HFFc6 (cell line): Measurements from ENCODE around the gene EPG5. TPM values are rescaled to one million over a fixed set of nuclear protein-coding genes. Genes with fewer than 3 reads are reported as not detected.

Source experiments
- DNase-seq: peaks from one replicate; pipeline ENCODE4 v3.0.0-alpha.2; 2018
- H3K27ac Mint-ChIP-seq: 2 replicates; pipeline ENCODE4 v1.8.0; 2020; ENCODE audit warnings: mild to moderate bottlenecking, mixed read lengths
- H3K27me3 Mint-ChIP-seq: 2 replicates; pipeline ENCODE4 v1.8.0; 2021; ENCODE audit warnings: mild to moderate bottlenecking, moderate library complexity, mixed read lengths; ENCODE audit not compliant: insufficient read depth
- H3K36me3 Mint-ChIP-seq: 2 replicates; pipeline ENCODE4 v1.8.0; 2021; ENCODE audit warnings: low read depth, mixed read lengths
- H3K4me1 Mint-ChIP-seq: 2 replicates; pipeline ENCODE4 v1.8.0; 2020; ENCODE audit warnings: low read depth, mixed read lengths
- H3K4me3 Mint-ChIP-seq: 2 replicates; pipeline ENCODE4 v1.8.0; 2020; ENCODE audit warnings: mild to moderate bottlenecking, moderate library complexity, mixed read lengths
- H3K9me3 Mint-ChIP-seq: 2 replicates; pipeline ENCODE4 v1.8.0; 2020; ENCODE audit warnings: mild to moderate bottlenecking, mixed read lengths
- total RNA-seq, 6 experiments: library from RNA; stranded (reverse); fragmentation: NEBNext Ultra II Directional; extraction: Animal tissue kit (Norgen Biotek cat#: 25700); gene quantifications; 2 replicates in 1 of 6; 3 replicates in 5 of 6; pipeline ENCODE4 v1.2.3, GENCODE V29; 2021
- TF ChIP-seq, protein P1 (sequence below): fragments of 200-600 bp; sonication (generic); IDR thresholded peaks from 2 replicates; pipeline ENCODE4 v1.5.0; 2021; ENCODE audit warnings: antibody characterized with exemption, mild to moderate bottlenecking

Gene EPG5
- total RNA-seq, 6 experiments from 2014 or later, result 36.8 to 63.6 (median 44.5) TPM

DNA sequence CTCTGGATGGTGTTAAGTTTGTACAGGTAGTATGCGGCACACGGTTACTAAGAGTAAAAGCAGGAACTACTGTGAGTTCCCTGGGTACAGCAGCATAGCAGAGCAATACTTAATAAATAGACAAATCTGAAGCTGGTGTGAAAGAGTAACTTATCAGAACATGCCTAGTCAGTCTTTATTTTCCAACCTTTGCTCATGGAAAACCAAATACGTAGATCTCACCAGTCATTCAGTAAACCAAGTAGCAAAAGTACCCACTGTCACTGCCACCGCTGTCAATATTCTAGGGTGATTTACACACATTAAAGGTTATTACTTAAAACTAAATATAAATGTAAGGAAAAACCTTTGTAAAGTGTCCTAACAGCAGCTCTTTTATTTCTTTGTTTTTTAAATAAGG lies 106.6 kb downstream of the EPG5 start:
- Mint-ChIP-seq H3K27me3 (no peaks in the 10 kb centered on the region), H3K4me3 (no peak overlapping the region), H3K36me3 (peaks cover 84% of the 10 kb centered on the region), H3K4me1 (peaks cover 40% of the 10 kb centered on the region), H3K9me3 (no peaks in the 10 kb centered on the region; the same call in 1 of the 2 replicates), H3K27ac (no peak overlapping the region)
- TF ChIP-seq, protein P1, sequence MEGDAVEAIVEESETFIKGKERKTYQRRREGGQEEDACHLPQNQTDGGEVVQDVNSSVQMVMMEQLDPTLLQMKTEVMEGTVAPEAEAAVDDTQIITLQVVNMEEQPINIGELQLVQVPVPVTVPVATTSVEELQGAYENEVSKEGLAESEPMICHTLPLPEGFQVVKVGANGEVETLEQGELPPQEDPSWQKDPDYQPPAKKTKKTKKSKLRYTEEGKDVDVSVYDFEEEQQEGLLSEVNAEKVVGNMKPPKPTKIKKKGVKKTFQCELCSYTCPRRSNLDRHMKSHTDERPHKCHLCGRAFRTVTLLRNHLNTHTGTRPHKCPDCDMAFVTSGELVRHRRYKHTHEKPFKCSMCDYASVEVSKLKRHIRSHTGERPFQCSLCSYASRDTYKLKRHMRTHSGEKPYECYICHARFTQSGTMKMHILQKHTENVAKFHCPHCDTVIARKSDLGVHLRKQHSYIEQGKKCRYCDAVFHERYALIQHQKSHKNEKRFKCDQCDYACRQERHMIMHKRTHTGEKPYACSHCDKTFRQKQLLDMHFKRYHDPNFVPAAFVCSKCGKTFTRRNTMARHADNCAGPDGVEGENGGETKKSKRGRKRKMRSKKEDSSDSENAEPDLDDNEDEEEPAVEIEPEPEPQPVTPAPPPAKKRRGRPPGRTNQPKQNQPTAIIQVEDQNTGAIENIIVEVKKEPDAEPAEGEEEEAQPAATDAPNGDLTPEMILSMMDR, result no peak
- no peak for DNase-seq

DNA sequence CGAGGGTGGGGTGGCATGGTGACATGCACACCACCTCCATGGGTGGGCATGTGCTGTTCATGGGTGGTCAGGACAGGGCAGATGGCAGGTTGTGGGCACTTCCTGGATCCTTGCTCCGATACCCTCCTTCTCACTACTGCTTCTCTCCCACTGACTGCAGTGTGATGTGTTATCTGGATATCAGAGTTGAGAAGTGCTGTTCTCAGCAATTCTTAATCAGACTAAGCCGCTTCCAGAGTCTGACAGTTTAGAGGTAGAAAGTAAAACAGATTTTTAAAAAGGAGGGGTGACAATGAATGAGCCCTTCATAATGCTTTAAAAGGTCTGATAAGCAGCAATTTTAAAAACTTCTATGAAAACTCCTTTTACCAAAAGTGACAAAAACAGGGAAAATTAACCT lies 107.8 kb downstream of the EPG5 start:
- Mint-ChIP-seq H3K27me3 (no peaks in the 10 kb centered on the region), H3K27ac (no peak overlapping the region), H3K36me3 (peaks cover 79% of the 10 kb centered on the region), H3K9me3 (no peaks in the 10 kb centered on the region; the same call in 1 of the 2 replicates), H3K4me1 (peaks cover 32% of the 10 kb centered on the region), H3K4me3 (no peak overlapping the region)
- DNase-seq, result no peak
- TF ChIP-seq, protein P1, result no peak

DNA sequence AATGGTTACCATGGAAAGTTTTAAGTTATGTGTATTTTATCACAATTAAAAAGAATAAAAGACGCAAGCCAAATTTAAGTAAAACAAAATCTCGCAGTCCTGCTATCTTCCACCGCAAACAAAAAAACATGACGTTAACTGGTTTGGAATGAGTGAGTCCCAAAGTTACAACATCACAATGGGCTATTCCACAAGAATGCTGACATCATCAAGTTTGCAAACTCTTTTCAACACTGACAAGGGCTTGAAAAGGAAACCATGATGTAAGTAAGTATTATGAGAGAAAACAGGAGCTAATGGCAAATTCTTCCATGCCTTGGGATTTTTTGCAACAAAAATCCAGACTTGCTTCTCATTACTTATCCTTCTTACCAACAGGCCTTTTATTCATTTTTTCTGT lies 110.6 kb downstream of the EPG5 start:
- H3K9me3 Mint-ChIP-seq, result no peaks in the 10 kb centered on the region
- TF ChIP-seq, protein P1, result no peak
- no peak for DNase-seq
- H3K4me1 Mint-ChIP-seq, result peaks cover 8% of the 10 kb centered on the region
- H3K36me3 Mint-ChIP-seq, result peaks cover 66% of the 10 kb centered on the region
- no peak overlapping the region for H3K27ac Mint-ChIP-seq
- no peaks in the 10 kb centered on the region; the same call in 1 of the 2 replicates for H3K27me3 Mint-ChIP-seq
- H3K4me3 Mint-ChIP-seq, result no peak overlapping the region

DNA sequence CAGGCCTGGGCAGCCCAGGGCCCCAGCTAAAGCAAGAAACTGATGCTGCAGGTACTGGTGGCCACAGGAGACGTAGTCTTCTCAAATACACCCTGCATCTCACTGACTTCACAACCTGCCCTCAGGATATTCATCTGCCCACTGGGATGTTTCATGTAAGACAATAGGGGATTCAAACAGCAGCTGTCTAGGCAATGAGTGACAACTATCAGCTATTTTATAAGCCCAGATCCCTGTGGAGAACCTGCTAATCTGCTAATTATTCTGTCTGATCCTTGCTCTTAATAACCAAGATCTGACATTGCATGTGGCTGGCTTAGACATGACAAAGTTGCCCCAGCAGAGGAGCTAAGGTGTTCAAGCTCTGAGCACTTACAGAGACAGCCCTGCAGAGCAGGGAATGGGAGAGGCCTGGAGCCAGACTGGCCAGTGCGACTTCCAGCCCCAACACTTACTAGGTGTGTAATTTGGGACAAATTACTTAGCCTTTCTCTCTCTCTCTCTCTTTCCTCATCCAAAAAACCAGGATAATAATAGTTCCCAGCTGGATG lies 113.0 kb downstream of the EPG5 start:
- Mint-ChIP-seq H3K9me3 (no peaks in the 10 kb centered on the region), H3K4me1 (peaks cover 8% of the 10 kb centered on the region; the same call in 1 of the 2 replicates), H3K4me3 (no peak overlapping the region), H3K27ac (no peak overlapping the region), H3K27me3 (no peaks in the 10 kb centered on the region; the same call in 1 of the 2 replicates), H3K36me3 (peaks cover 70% of the 10 kb centered on the region)
- TF ChIP-seq, protein P1, result no peak
- DNase-seq, result no peak

DNA sequence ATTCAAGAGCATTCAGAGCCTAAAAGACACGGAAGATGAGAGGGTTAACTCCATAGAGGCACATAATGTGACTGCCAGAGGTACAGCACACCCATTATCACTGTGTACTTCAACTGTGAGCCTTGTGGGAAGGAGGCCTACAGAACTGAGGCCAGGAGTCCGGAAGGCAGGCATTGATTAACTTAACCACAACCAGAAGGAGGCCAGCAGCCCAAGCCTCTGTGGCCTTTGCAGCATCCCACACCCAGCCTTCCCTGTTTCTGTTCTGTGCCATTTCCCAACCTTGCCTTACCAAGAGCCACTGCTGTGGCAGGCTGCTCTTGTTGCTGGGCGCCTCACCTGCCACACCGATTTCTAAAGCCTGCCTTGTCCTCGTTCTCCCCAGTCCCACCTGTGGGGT lies 114.5 kb downstream of the EPG5 start:
- DNase-seq, result no peak
- Mint-ChIP-seq H3K36me3 (peaks cover 60% of the 10 kb centered on the region), H3K9me3 (no peaks in the 10 kb centered on the region), H3K4me3 (no peak overlapping the region), H3K4me1 (peaks cover 8% of the 10 kb centered on the region; the same call in 1 of the 2 replicates), H3K27me3 (no peaks in the 10 kb centered on the region; the same call in 1 of the 2 replicates), H3K27ac (no peak overlapping the region)
- TF ChIP-seq, protein P1, result no peak
